CD14-positive monocyte (primary cell): Measurements from ENCODE around the gene BRI3. TPM values are rescaled to one million over a fixed set of nuclear protein-coding genes. Genes with fewer than 3 reads are reported as not detected.

Experiments used
- DNase-seq, 3 donors: peaks; one replicate each; pipeline ENCODE4 v3.0.0-alpha.2; 2011 to 2022
- H2AFZ ChIP-seq: 2 replicates; pipeline ENCODE4 v1.6.0; 2012; ENCODE audit warnings: mild to moderate bottlenecking, low read depth, low read length, inconsistent platforms; ENCODE audit not compliant: insufficient read depth, poor library complexity, severe bottlenecking
- H3K27ac ChIP-seq, 2 donors: 1 replicate in 1 of 2; 2 replicates in 1 of 2; pipeline ENCODE4 v1.5.1; 2012 to 2013; ENCODE audit warnings: low read length in 2 of 2, control low read depth in 1 of 2, inconsistent platforms in 1 of 2, low read depth in 1 of 2, mild to moderate bottlenecking in 1 of 2
- H3K27me3 ChIP-seq, 2 donors: one replicate each; pipeline versions ENCODE4 v1.6.0 to v1.6.1; 2011 to 2013; ENCODE audit warnings: low read length in 2 of 2; ENCODE audit not compliant: control insufficient read depth in 2 of 2, insufficient read depth in 2 of 2
- H3K36me3 ChIP-seq, 2 donors: replicated peaks in 1 of 2; 1 replicate in 1 of 2; 2 replicates in 1 of 2; pipeline versions ENCODE4 v1.5.1 to v1.6.1; 2012 to 2013; ENCODE audit warnings: low read length in 2 of 2, control low read depth in 1 of 2, inconsistent platforms in 1 of 2, mild to moderate bottlenecking in 1 of 2; ENCODE audit not compliant: insufficient read depth in 2 of 2, control insufficient read depth in 1 of 2
- H3K4me1 ChIP-seq, 2 donors: 1 replicate in 1 of 2; 2 replicates in 1 of 2; pipeline versions ENCODE4 v1.5.1 to v1.6.1; 2012 to 2013; ENCODE audit warnings: low read length in 2 of 2, control low read depth in 1 of 2, inconsistent platforms in 1 of 2, mild to moderate bottlenecking in 1 of 2, moderate library complexity in 1 of 2; ENCODE audit not compliant: insufficient read depth in 2 of 2, control insufficient read depth in 1 of 2
- H3K4me2 ChIP-seq: replicated peaks from 2 replicates; pipeline ENCODE3; 2012; ENCODE audit warnings: low read length, moderate library complexity, mild to moderate bottlenecking; ENCODE audit not compliant: poor library complexity, severe bottlenecking; ENCODE audit errors: extremely low read depth
- H3K4me3 ChIP-seq, 3 experiments: fragments of 200-600 bp in 1 of 3; sonication (generic) in 1 of 3; replicated peaks in 1 of 3; 1 replicate in 2 of 3; 2 replicates in 1 of 3; pipeline ENCODE4 v1.5.1; 2011 to 2013; ENCODE audit warnings: low read length in 3 of 3, mild to moderate bottlenecking in 3 of 3, control low read depth in 2 of 3, low read depth in 2 of 3, inconsistent platforms in 1 of 3, moderate library complexity in 1 of 3
- H3K79me2 ChIP-seq: 2 replicates; pipeline ENCODE4 v1.6.0; 2012; ENCODE audit warnings: mild to moderate bottlenecking, control low read depth, inconsistent platforms, low read length, moderate library complexity; ENCODE audit not compliant: insufficient read depth
- H3K9ac ChIP-seq: 2 replicates; pipeline ENCODE4 v1.6.0; 2017; ENCODE audit warnings: low read length, mild to moderate bottlenecking; ENCODE audit not compliant: insufficient read depth, poor library complexity, severe bottlenecking
- H3K9me3 ChIP-seq, 2 donors: replicated peaks in 1 of 2; 1 replicate in 1 of 2; 2 replicates in 1 of 2; pipeline versions ENCODE4 v1.5.1 to v1.6.1; 2012 to 2013; ENCODE audit warnings: low read length in 2 of 2, control low read depth in 1 of 2; ENCODE audit not compliant: control insufficient read depth in 1 of 2, insufficient read depth in 1 of 2
- H4K20me1 ChIP-seq: 2 replicates; pipeline ENCODE4 v1.6.0; 2012; ENCODE audit warnings: mild to moderate bottlenecking, low read length, control low read depth, moderate library complexity; ENCODE audit not compliant: insufficient read depth
- H3K27ac Mint-ChIP-seq, 7 donors: one replicate each; pipeline ENCODE4 v1.8.0; 2020; ENCODE audit warnings: mild to moderate bottlenecking in 7 of 7, mixed read lengths in 7 of 7, moderate library complexity in 6 of 7, inconsistent platforms in 2 of 7
- H3K27me3 Mint-ChIP-seq, 3 donors: one replicate each; pipeline ENCODE4 v1.8.0; 2021 to 2022; ENCODE audit warnings: low read depth in 3 of 3, mild to moderate bottlenecking in 3 of 3, mixed read lengths in 3 of 3, moderate library complexity in 3 of 3, inconsistent platforms in 1 of 3
- H3K36me3 Mint-ChIP-seq, 2 donors: one replicate each; pipeline ENCODE4 v1.8.0; 2020; ENCODE audit warnings: mixed read lengths in 2 of 2, inconsistent platforms in 1 of 2, mild to moderate bottlenecking in 1 of 2
- H3K4me1 Mint-ChIP-seq: one replicate; pipeline ENCODE4 v1.8.0; 2020; ENCODE audit warnings: mild to moderate bottlenecking, mixed read lengths
- H3K4me3 Mint-ChIP-seq, 2 donors: one replicate each; pipeline ENCODE4 v1.8.0; 2020; ENCODE audit warnings: mild to moderate bottlenecking in 2 of 2, mixed read lengths in 2 of 2, moderate library complexity in 1 of 2
- H3K9me3 Mint-ChIP-seq, 7 donors: one replicate each; pipeline ENCODE4 v1.8.0; 2020 to 2022; ENCODE audit warnings: mixed read lengths in 7 of 7, mild to moderate bottlenecking in 6 of 7, moderate library complexity in 6 of 7, inconsistent platforms in 2 of 7
- CTCF ChIP-seq: fragments of 200-600 bp; IDR thresholded peaks from one replicate; pipeline ENCODE4 v1.8.0; 2022; ENCODE audit warnings: antibody characterized with exemption, mild to moderate bottlenecking
- WGBS: methylation state at CpG from one replicate; pipeline ENCODE4 v1.1.5; 2013; ENCODE audit warnings: missing lambda C conversion rate; ENCODE audit not compliant: insufficient coverage; 5-methylcytosine and 5-hydroxymethylcytosine counted together
- intact Hi-C, 2 donors: fragments of 100-400 bp; cut with micrococcal nuclease; formaldehyde crosslinking; loops; one replicate each; pipeline versions ENCODE4 v1.15.0 to v1.15.1; 2023
- polyA plus RNA-seq, 3 donors: library from polyadenylated mRNA; depleted of rRNA in 1 of 3; unstranded in 2 of 3; stranded (reverse) in 1 of 3; fragments of 300-500 nt in 2 of 3; fragments of >200 nt in 1 of 3; fragmentation: Illumina TruSeq in 2 of 3; gene quantifications; 1 replicate in 2 of 3; 2 replicates in 1 of 3; pipeline ENCODE4 v1.2.3, GENCODE V29; 2012 to 2021

Gene BRI3
- polyA plus RNA-seq, 3 donors: 120 to 273 (median 149) TPM

GRCh38 chr7:98321301-98321700 lies 39.8 kb downstream of the BRI3 start:
- Histone ChIP-seq H3K79me2 (no peaks in the 10 kb centered on the region), H2AFZ (no peak overlapping the region), H3K4me1 (no peaks in the 10 kb centered on the region), H3K9me3 (no peaks in the 10 kb centered on the region), H3K36me3 (no peaks in the 10 kb centered on the region), H4K20me1 (no peaks in the 10 kb centered on the region), H3K9ac (no peak overlapping the region), H3K4me2 (no peak overlapping the region), H3K27me3 (peaks cover 0 to 5% of the 10 kb centered on the region in 2 donors), H3K27ac (no peak overlapping the region), H3K4me3 (no peak overlapping the region)
- peaks cover 12 to 27% (median 19%) of the 10 kb centered on the region in 3 donors for H3K27me3 Mint-ChIP-seq
- no peak for TF ChIP-seq CTCF
- peaks cover 0 to 6% (median 0%) of the 10 kb centered on the region in 7 donors for H3K9me3 Mint-ChIP-seq
- peaks cover 3% of the 10 kb centered on the region for H3K4me1 Mint-ChIP-seq
- 93% methylated on average over 9 of the region's 10 CpGs for WGBS
- intact Hi-C loops: no loop called here
- DNase-seq: no peak
- H3K27ac Mint-ChIP-seq: no peak overlapping the region
- H3K4me3 Mint-ChIP-seq: no peak overlapping the region
- no peaks in the 10 kb centered on the region for H3K36me3 Mint-ChIP-seq

GRCh38 chr7:98322331-98323270 lies 41.1 kb downstream of the BRI3 start:
- no peak overlapping the region for H3K4me3 Mint-ChIP-seq
- 85% methylated on average over 23 of the region's 24 CpGs for WGBS
- no peaks in the 10 kb centered on the region for H3K4me1 ChIP-seq
- no peak overlapping the region for H3K4me2 ChIP-seq
- H3K27ac Mint-ChIP-seq: peak overlapping the region in 1 of 7 donors; percentile 8
- peaks cover 0 to 5% of the 10 kb centered on the region in 2 donors for H3K27me3 ChIP-seq
- H3K4me1 Mint-ChIP-seq: peaks cover 3% of the 10 kb centered on the region
- no peak overlapping the region for H3K27ac ChIP-seq
- peaks cover 0 to 4% (median 0%) of the 10 kb centered on the region in 7 donors for H3K9me3 Mint-ChIP-seq
- H3K36me3 Mint-ChIP-seq: no peaks in the 10 kb centered on the region
- no peak for DNase-seq
- no peaks in the 10 kb centered on the region for H3K9me3 ChIP-seq
- no peaks in the 10 kb centered on the region for H3K79me2 ChIP-seq
- H3K9ac ChIP-seq: no peak overlapping the region
- no peak for TF ChIP-seq CTCF
- no peak overlapping the region for H3K4me3 ChIP-seq
- intact Hi-C loops: no loop called here
- H4K20me1 ChIP-seq: no peaks in the 10 kb centered on the region
- no peak overlapping the region for H2AFZ ChIP-seq
- peaks cover 12 to 27% (median 22%) of the 10 kb centered on the region in 3 donors for H3K27me3 Mint-ChIP-seq
- no peaks in the 10 kb centered on the region for H3K36me3 ChIP-seq
